Stimulated activated naive B cell treated with anti-CD40 and anti-IgM and Interleukin-4, amounts not matched to agents 10 μg/mL and 1 μg/mL and 100 μg/mL, for 72 hours (primary cell): ENCODE measurements around the gene UBR4.

Source experiments
- ATAC-seq, 2 donors: fragments of 150-1000 bp; cut with Tn5 transposase; replicated peaks; 2 replicates each; pipeline ENCODE4 v1.10.0; 2021; ENCODE audit warnings: moderate library complexity in 1 of 2
- DNase-seq: peaks from one replicate; pipeline ENCODE4 v3.0.0; 2021
- H3K27ac Mint-ChIP-seq: one replicate; pipeline ENCODE4 v1.8.0; 2022; ENCODE audit warnings: mild to moderate bottlenecking, mixed read lengths
- H3K27me3 Mint-ChIP-seq, 2 donors: one replicate each; pipeline ENCODE4 v1.8.0; 2022; ENCODE audit warnings: mixed read lengths in 2 of 2
- H3K36me3 Mint-ChIP-seq, 2 donors: one replicate each; pipeline ENCODE4 v1.8.0; 2022; ENCODE audit warnings: mixed read lengths in 2 of 2, mild to moderate bottlenecking in 1 of 2
- H3K4me1 Mint-ChIP-seq, 2 donors: one replicate each; pipeline ENCODE4 v1.8.0; 2022; ENCODE audit warnings: mixed read lengths in 2 of 2, mild to moderate bottlenecking in 1 of 2
- H3K4me3 Mint-ChIP-seq, 2 donors: one replicate each; pipeline ENCODE4 v1.8.0; 2022; ENCODE audit warnings: mild to moderate bottlenecking in 2 of 2, mixed read lengths in 2 of 2, moderate library complexity in 1 of 2
- H3K9me3 Mint-ChIP-seq, 2 donors: one replicate each; pipeline ENCODE4 v1.8.0; 2022; ENCODE audit warnings: mixed read lengths in 2 of 2, mild to moderate bottlenecking in 1 of 2

UBR4 gene

GRCh38 chr1:19079541-19080472 is 130.3 kb downstream of the UBR4 start:
- H3K9me3 Mint-ChIP-seq, result no peaks in the 10 kb centered on the region
- peaks cover 56 to 81% of the 10 kb centered on the region in 2 donors for H3K36me3 Mint-ChIP-seq
- H3K4me1 Mint-ChIP-seq, result peaks cover 0 to 4% of the 10 kb centered on the region in 2 donors
- H3K27ac Mint-ChIP-seq, result peak overlapping the region; percentile 80
- H3K27me3 Mint-ChIP-seq, result no peaks in the 10 kb centered on the region
- H3K4me3 Mint-ChIP-seq, result no peak overlapping the region
- no peak for ATAC-seq
- no peak for DNase-seq

- ATAC-seq (no peak), DNase-seq (no peak)
- H3K27ac Mint-ChIP-seq, result no peak overlapping the region
- H3K9me3 Mint-ChIP-seq, result no peaks in the 10 kb centered on the region
- H3K4me3 Mint-ChIP-seq, result no peak overlapping the region
- no peaks in the 10 kb centered on the region for H3K27me3 Mint-ChIP-seq
- H3K4me1 Mint-ChIP-seq, result peaks cover 0 to 4% of the 10 kb centered on the region in 2 donors
- peaks cover 53 to 78% of the 10 kb centered on the region in 2 donors for H3K36me3 Mint-ChIP-seq
These were observed 131.5 kb downstream of the UBR4 start for GRCh38 chr1:19078536-19078935.

DNA sequence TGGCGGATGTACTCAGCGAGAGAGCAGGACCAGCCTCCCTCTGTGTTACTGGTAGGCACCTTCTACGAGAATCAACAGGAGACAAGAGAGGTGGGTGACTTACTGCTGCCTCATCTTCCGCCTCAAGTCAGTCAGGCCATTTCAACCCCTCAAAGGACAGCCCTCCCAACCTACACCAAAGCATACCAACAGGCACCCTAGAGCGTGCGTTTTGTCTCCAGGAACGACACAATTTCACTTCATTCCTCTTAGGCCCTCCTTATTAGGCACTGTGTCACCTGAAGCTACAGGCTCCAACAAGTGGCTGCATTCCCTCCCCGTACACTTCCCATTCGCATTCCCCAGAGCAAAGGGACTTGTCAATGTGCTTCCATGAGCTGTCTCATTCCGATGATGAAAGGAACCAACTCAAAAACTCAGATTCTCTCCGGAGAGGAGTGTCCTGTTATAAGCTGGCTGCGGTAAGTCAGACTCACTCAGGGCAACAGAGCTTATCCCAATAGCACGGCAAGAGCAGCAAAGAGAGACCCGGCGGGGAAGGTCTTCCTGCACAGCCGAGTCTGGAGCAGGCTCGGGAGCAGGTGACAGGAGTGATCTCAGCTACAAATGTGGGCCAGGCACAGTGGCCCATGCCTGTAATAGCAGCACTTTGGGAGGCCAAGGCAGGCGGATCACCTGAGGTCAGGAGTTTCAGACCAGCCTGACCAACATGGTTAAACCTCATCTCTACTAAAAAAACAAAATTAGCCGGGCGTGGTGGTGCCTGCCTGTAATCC is 133.0 kb downstream of the UBR4 start:
- no peaks in the 10 kb centered on the region for H3K27me3 Mint-ChIP-seq
- peaks cover 0 to 4% of the 10 kb centered on the region in 2 donors for H3K4me1 Mint-ChIP-seq
- H3K36me3 Mint-ChIP-seq, result peaks cover 48 to 76% of the 10 kb centered on the region in 2 donors
- no peaks in the 10 kb centered on the region for H3K9me3 Mint-ChIP-seq
- DNase-seq (no peak), ATAC-seq (no peak)
- H3K27ac Mint-ChIP-seq, result peak overlapping the region; percentile 25
- H3K4me3 Mint-ChIP-seq, result no peak overlapping the region

DNA sequence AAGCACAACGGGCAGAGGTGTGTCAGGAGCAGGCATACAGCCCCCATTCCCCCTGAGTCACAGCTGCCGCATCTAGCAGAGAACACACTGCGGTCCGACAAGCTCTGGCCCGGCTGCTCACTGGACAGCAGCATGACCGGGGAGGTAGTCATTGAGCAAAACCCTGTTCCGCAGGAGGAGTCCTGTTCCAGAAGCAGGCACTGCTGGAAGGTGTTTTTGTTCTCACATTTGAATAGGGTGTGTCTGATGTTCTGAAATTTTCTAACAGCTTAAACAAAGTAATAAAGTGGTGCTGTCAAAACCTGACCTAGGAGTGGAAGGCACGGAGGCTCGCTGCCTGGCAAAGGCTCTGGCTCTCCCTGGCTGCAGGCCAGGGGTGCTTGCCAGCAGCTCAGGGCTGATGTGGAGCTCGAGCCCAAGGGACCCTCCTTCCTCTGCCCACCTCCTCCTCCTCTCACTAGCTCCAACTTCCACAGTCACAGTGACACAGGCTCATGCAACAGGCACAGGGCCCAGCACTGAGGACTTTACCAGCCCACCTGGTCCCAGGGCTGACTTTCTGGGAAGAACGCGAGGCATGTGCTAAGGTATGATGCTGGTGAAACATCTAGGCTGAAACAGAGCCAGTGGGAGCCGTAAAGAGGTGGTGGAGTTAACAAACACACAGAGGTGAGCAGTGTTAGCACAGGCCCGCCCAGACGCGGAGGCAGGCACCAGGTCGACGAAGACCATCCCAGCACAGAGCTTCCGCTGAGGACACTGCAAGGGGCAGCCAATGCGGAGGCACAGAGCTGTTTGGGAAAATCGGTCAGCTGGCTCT is 135.0 kb downstream of the UBR4 start:
- no peak for ATAC-seq
- H3K27me3 Mint-ChIP-seq, result no peaks in the 10 kb centered on the region
- H3K36me3 Mint-ChIP-seq, result peaks cover 39 to 59% of the 10 kb centered on the region in 2 donors
- no peaks in the 10 kb centered on the region for H3K9me3 Mint-ChIP-seq
- DNase-seq, result no peak
- no peak overlapping the region for H3K27ac Mint-ChIP-seq
- peaks cover 0 to 2% of the 10 kb centered on the region in 2 donors for H3K4me1 Mint-ChIP-seq
- H3K4me3 Mint-ChIP-seq, result no peak overlapping the region

DNA sequence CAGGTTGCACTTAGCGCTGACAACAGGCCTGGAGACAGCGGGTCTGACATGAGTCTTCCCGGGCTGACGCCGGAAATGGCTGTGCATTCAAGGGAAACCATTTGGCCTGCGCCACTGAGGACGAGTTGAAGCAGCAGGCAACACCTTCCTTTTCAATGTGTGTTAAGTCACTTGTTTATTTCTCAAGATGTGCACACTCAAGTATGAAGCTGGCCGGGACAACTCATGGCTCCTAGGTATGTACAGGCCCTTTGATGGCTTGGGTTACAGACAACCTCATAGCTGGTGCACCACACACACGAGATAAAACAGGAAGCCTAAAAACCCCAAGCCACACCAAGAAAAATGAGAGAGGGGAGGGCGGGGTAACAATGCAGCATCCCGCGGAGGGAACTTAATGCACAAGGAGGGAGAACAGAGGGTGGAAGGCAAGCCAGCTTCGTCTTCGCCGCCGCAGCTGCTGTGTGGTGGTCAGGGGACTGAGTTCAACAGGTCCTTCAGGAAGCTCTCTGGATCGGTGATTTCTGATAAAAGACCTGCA is 135.6 kb downstream of the UBR4 start:
- H3K9me3 Mint-ChIP-seq, result no peaks in the 10 kb centered on the region
- H3K27me3 Mint-ChIP-seq, result no peaks in the 10 kb centered on the region
- H3K4me3 Mint-ChIP-seq, result no peak overlapping the region
- DNase-seq (no peak), ATAC-seq (no peak)
- peaks cover 0 to 2% of the 10 kb centered on the region in 2 donors for H3K4me1 Mint-ChIP-seq
- no peak overlapping the region for H3K27ac Mint-ChIP-seq
- H3K36me3 Mint-ChIP-seq, result peaks cover 39 to 54% of the 10 kb centered on the region in 2 donors

- H3K27me3 Mint-ChIP-seq, result peaks cover 0 to 5% of the 10 kb centered on the region in 2 donors
- peaks cover 37 to 51% of the 10 kb centered on the region in 2 donors for H3K36me3 Mint-ChIP-seq
- no peak for DNase-seq
- no peak for ATAC-seq
- H3K4me3 Mint-ChIP-seq, result no peak overlapping the region
- H3K9me3 Mint-ChIP-seq, result no peaks in the 10 kb centered on the region
- no peak overlapping the region for H3K27ac Mint-ChIP-seq
- peaks cover 0 to 2% of the 10 kb centered on the region in 2 donors for H3K4me1 Mint-ChIP-seq
These were observed 136.5 kb downstream of the UBR4 start for GRCh38 chr1:19073311-19074186.

GRCh38 chr1:19072285-19072981 is 137.6 kb downstream of the UBR4 start:
- H3K4me1 Mint-ChIP-seq, result peaks cover 0 to 2% of the 10 kb centered on the region in 2 donors
- no peak overlapping the region for H3K4me3 Mint-ChIP-seq
- no peaks in the 10 kb centered on the region for H3K9me3 Mint-ChIP-seq

GRCh38 chr1:19071674-19072281 is 138.3 kb downstream of the UBR4 start:
- H3K4me1 Mint-ChIP-seq, result peaks cover 0 to 2% of the 10 kb centered on the region in 2 donors
- no peak overlapping the region for H3K4me3 Mint-ChIP-seq
- DNase-seq (no peak), ATAC-seq (peak in 1 of 2 donors; percentile 13)
- peaks cover 0 to 7% of the 10 kb centered on the region in 2 donors for H3K27me3 Mint-ChIP-seq
- peak overlapping the region; percentile 42 for H3K27ac Mint-ChIP-seq
- H3K36me3 Mint-ChIP-seq, result peaks cover 26 to 37% of the 10 kb centered on the region in 2 donors
- no peaks in the 10 kb centered on the region for H3K9me3 Mint-ChIP-seq

More at GRCh38 chr1:19072285-19072981, 137.6 kb downstream of the UBR4 start:
- Mint-ChIP-seq H3K27ac (peak overlapping the region; percentile 31), H3K36me3 (peaks cover 31 to 42% of the 10 kb centered on the region in 2 donors), H3K27me3 (peaks cover 0 to 7% of the 10 kb centered on the region in 2 donors)
- no peak for DNase-seq
- ATAC-seq, result no peak

DNA sequence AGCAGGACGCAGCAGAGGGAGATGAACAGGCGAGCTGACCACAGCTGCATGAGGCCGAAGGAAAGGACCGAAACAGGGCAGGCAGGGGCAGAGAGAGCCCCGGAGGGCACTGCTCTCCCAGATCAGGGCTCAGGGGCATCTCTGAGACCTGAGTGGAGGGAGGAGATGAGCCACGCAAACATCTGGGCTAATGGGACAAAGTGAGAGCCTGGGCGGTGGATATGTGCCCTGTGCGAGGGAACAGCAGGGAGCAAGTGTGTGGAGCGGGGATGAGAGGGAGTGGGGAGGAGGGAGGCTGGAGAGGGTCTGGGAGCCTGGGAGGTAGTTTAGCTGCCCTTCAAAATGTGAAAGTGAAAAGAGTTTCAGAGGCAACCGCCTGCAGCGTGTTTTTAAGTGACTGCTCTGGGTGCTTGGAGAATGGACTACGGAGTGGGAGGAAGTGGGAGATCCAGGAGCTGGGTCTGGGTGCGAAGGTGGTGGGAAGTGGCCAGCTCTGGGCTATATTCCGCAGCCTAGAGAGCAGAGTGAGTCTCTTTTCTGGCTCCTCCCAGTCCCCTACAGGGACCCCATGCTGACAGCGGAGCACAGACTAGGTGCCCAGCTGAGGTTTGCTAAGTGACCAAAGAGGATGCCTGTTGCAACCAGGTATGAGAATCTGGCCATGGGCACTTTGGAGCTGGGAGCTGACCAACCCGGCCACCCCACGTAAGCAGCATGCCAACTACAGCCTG is 139.0 kb downstream of the UBR4 start:
- Mint-ChIP-seq H3K27me3 (peaks cover 0 to 7% of the 10 kb centered on the region in 2 donors), H3K27ac (peak overlapping the region; percentile 14), H3K4me1 (peaks cover 0 to 2% of the 10 kb centered on the region in 2 donors), H3K9me3 (no peaks in the 10 kb centered on the region), H3K4me3 (no peak overlapping the region), H3K36me3 (peaks cover 19 to 30% of the 10 kb centered on the region in 2 donors)
- ATAC-seq (peak in 1 of 2 donors; percentile 17), DNase-seq (no peak)

DNA sequence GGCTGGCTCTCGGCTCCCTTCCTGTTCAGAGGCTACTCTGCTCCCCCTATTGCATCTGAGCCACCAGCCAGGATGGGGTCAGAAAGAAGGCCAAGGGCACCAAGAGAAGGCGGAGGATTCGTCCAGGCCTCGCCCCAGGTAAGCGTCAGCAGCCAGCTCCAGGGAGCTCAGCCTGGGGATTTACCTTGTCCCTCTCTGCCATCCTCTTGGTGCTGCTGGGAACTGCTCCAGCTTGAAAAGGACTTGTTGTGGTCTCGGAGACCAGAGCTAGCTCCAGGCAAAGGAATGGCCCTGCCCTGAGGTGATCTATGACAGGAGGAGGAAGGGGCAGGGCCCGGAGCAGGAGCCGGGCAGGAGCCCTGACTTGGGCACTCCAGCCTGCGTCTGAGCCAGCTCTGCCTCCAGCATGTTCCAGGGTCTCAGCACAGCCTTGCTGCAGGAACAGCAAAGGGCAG is 139.8 kb downstream of the UBR4 start:
- Mint-ChIP-seq H3K36me3 (peaks cover 10 to 24% of the 10 kb centered on the region in 2 donors), H3K4me1 (peaks cover 0 to 2% of the 10 kb centered on the region in 2 donors), H3K27me3 (peaks cover 0 to 7% of the 10 kb centered on the region in 2 donors), H3K4me3 (no peak overlapping the region), H3K9me3 (no peaks in the 10 kb centered on the region), H3K27ac (peak overlapping the region; percentile 60)
- DNase-seq (no peak), ATAC-seq (peak in 1 of 2 donors; percentile 11)

DNA sequence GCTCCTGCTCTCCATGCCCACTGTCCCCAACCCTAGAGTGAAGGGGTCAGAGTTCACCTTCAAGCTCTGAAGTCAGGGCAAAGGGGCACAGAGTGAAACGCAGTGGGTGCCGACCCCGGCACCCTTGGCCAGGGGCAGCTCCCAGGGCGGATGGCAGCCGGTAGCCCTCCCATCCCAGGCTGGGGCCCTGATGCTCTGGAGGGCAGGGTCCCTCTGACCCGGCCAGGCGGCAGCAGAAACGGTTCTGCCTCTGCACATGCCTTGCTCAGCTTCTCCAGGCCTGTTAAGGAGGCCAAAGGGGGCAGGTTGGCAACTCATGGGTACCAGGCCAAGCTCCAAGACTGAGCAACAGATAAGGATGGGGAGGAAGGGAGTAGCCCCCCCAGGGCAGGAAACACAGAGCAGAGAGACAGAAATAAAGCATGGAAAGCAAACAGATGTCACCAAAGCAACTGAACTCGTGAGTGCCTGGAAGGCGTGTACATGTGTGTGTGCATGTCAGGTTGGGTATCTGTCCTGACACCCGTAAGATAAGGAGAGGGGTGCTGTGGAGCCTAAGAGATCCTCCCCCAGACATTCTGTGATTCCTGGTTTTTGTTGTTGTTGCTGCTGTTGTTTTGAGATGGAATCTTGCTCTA is 141.3 kb downstream of the UBR4 start:
- ATAC-seq (no peak), DNase-seq (no peak)
- H3K36me3 Mint-ChIP-seq, result peaks cover 6 to 13% of the 10 kb centered on the region in 2 donors
- no peak overlapping the region for H3K4me3 Mint-ChIP-seq
- H3K4me1 Mint-ChIP-seq, result peaks cover 0 to 2% of the 10 kb centered on the region in 2 donors
- no peaks in the 10 kb centered on the region for H3K9me3 Mint-ChIP-seq
- H3K27ac Mint-ChIP-seq, result no peak overlapping the region
- peaks cover 0 to 7% of the 10 kb centered on the region in 2 donors for H3K27me3 Mint-ChIP-seq
